Measurements from ENCODE around the gene GCFC2. TPM values are rescaled to one million over a fixed set of nuclear protein-coding genes. Genes with fewer than 3 reads are reported as not detected.
"Not testable (repeated sequence)": the region's sequence is repeated elsewhere in the genome, so short reads cannot be mapped to it uniquely, and the experiment has no call there.

GCFC2 gene
- total RNA-seq, 4 donors from 2014 or later: 15.2 to 26.4 (median 16.6) TPM

GRCh38 chr2:75716406-75716805, 5.7 kb upstream of the GCFC2 start:
- H3K4me3 ChIP-seq (ENCODE audit: low read depth, poor library complexity, severe bottlenecking): no peak overlapping the region
- no peak for DNase-seq (ENCODE audit: low spot score in 2 of 2)
- intact Hi-C loops (cut with DNase I; ENCODE audit: low total_unique reads): no loop called here
- 37 to 67% methylated on average over 3 of the region's 3 CpGs for whole genome bisulfite sequencing, 2 donors
- no peak for TF ChIP-seq POLR2A (IDR thresholded peaks at IDR 0.05)
- no peak for TF ChIP-seq CTCF (IDR thresholded peaks at IDR 0.05)

GRCh38 chr2:75711590-75711989, 875 bp upstream of the GCFC2 start:
- H3K4me3 ChIP-seq (ENCODE audit: low read depth, poor library complexity, severe bottlenecking); DNase-seq (ENCODE audit: low spot score in 2 of 2); intact Hi-C loops (cut with DNase I; ENCODE audit: low total_unique reads): not testable (repeated sequence)
- 94 to 96% methylated on average over 29 to 31 of the region's 31 CpGs for WGBS, 2 donors

GRCh38 chr2:75710220-75710576, 517 bp downstream of the GCFC2 start:
- WGBS, 2 donors: 1% methylated on average over 8 to 12 of the region's 12 CpGs
- no peak for TF ChIP-seq POLR2A (IDR thresholded peaks at IDR 0.05)
- no peak for TF ChIP-seq CTCF (IDR thresholded peaks at IDR 0.05)
- intact Hi-C loops (cut with DNase I; ENCODE audit: low total_unique reads): no loop called here
- peak overlapping the region; percentile 73 for H3K4me3 ChIP-seq (ENCODE audit: low read depth, poor library complexity, severe bottlenecking)
- DNase-seq (ENCODE audit: low spot score in 2 of 2): no peak

GRCh38 chr2:75709297-75709696, 1.4 kb downstream of the GCFC2 start:
- no peak for DNase-seq (ENCODE audit: low spot score in 2 of 2)
- no peak overlapping the region for H3K4me3 ChIP-seq (ENCODE audit: low read depth, poor library complexity, severe bottlenecking)
- WGBS, 2 donors: 41 to 48% methylated on average over 3 of the region's 3 CpGs
- TF ChIP-seq POLR2A (IDR thresholded peaks at IDR 0.05): no peak
- TF ChIP-seq CTCF (IDR thresholded peaks at IDR 0.05): no peak
- intact Hi-C loops (cut with DNase I; ENCODE audit: low total_unique reads): no loop called here

- 60 to 63% methylated on average over 3 of the region's 3 CpGs for WGBS, 2 donors
- DNase-seq (ENCODE audit: low spot score in 2 of 2): no peak
Measured at GRCh38 chr2:75707901-75708300, 2.8 kb downstream of the GCFC2 start.

GRCh38 chr2:75705921-75706320, 4.8 kb downstream of the GCFC2 start:
- 22 to 35% methylated on average over 1 of the region's 1 CpG for WGBS, 2 donors
- no peak for TF ChIP-seq CTCF (IDR thresholded peaks at IDR 0.05)
- no peak for TF ChIP-seq POLR2A (IDR thresholded peaks at IDR 0.05)
- DNase-seq (ENCODE audit: low spot score in 2 of 2): no peak
- intact Hi-C loops (cut with DNase I; ENCODE audit: low total_unique reads): no loop called here
- H3K4me3 ChIP-seq (ENCODE audit: low read depth, poor library complexity, severe bottlenecking): no peak overlapping the region

More at GRCh38 chr2:75707901-75708300, 2.8 kb downstream of the GCFC2 start:
- no peak overlapping the region for H3K4me3 ChIP-seq (ENCODE audit: low read depth, poor library complexity, severe bottlenecking)
- TF ChIP-seq POLR2A (IDR thresholded peaks at IDR 0.05) (no peak), CTCF (IDR thresholded peaks at IDR 0.05) (no peak)
- intact Hi-C loops (cut with DNase I; ENCODE audit: low total_unique reads): no loop called here
